ENCODE measurements around the gene HARS1. TPM values are rescaled to one million over a fixed set of nuclear protein-coding genes. Genes with fewer than 3 reads are reported as not detected.

The HARS1 gene
- total and polyA plus RNA-seq, 2 of the 13 experiments (the other 11 are each of a cell fraction or from before 2014, with no cell fraction given), result 36.9 to 66.2 TPM

DNA sequence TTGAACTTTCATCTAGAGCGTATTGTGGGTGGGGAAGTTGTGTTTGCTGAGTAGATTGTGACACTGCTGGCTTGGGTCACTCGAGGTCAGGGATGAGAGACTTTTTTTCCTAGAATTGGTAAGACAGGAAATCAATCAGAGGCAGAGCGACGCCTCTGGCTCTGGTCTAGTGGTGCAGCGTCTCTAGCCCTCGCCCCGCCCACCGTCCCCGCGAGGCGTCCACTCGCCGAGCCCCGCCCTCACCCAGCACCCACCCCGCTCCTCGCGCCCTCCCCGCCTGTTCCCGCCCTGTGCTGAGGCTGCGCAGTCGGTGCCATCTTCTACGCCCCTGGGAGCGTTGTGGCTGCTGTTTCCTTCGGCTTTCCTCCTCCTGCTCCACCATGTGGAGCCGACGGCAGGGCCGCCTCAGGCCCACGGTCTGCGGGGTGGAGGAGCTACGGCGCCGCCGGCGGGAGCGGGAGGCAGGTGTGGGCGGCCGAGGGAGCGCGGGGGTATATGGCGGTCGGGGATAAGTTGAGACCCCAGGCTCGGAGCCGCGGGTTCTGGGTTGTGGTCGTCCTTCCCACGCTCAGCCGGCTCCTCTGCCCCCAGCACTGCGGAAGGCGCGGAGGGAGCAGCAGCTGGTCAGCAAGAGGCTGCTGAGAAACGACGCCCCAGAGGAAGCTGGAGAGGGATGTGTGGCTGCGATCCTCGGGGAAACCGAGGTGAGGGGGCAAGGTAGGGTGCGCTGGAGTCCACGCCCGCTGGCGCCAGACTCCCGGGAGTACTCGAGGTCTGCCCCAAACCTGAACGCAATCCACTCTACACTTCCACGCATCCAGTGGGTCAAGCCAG is 51.8 kb downstream of the HARS1 start, which contains the start of gene TMCO6 (continued):
- TF ChIP-seq, protein P1, sequence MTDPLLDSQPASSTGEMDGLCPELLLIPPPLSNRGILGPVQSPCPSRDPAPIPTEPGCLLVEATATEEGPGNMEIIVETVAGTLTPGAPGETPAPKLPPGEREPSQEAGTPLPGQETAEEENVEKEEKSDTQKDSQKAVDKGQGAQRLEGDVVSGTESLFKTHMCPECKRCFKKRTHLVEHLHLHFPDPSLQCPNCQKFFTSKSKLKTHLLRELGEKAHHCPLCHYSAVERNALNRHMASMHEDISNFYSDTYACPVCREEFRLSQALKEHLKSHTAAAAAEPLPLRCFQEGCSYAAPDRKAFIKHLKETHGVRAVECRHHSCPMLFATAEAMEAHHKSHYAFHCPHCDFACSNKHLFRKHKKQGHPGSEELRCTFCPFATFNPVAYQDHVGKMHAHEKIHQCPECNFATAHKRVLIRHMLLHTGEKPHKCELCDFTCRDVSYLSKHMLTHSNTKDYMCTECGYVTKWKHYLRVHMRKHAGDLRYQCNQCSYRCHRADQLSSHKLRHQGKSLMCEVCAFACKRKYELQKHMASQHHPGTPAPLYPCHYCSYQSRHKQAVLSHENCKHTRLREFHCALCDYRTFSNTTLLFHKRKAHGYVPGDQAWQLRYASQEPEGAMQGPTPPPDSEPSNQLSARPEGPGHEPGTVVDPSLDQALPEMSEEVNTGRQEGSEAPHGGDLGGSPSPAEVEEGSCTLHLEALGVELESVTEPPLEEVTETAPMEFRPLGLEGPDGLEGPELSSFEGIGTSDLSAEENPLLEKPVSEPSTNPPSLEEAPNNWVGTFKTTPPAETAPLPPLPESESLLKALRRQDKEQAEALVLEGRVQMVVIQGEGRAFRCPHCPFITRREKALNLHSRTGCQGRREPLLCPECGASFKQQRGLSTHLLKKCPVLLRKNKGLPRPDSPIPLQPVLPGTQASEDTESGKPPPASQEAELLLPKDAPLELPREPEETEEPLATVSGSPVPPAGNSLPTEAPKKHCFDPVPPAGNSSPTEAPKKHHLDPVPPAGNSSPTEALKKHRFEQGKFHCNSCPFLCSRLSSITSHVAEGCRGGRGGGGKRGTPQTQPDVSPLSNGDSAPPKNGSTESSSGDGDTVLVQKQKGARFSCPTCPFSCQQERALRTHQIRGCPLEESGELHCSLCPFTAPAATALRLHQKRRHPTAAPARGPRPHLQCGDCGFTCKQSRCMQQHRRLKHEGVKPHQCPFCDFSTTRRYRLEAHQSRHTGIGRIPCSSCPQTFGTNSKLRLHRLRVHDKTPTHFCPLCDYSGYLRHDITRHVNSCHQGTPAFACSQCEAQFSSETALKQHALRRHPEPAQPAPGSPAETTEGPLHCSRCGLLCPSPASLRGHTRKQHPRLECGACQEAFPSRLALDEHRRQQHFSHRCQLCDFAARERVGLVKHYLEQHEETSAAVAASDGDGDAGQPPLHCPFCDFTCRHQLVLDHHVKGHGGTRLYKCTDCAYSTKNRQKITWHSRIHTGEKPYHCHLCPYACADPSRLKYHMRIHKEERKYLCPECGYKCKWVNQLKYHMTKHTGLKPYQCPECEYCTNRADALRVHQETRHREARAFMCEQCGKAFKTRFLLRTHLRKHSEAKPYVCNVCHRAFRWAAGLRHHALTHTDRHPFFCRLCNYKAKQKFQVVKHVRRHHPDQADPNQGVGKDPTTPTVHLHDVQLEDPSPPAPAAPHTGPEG (CRISPR knock-in tag; IDR thresholded peaks at IDR 0.05), result no peak
- TF ChIP-seq, protein P2, sequence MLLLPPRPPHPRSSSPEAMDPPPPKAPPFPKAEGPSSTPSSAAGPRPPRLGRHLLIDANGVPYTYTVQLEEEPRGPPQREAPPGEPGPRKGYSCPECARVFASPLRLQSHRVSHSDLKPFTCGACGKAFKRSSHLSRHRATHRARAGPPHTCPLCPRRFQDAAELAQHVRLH (CRISPR knock-in tag; IDR thresholded peaks at IDR 0.05; ENCODE audit: borderline replicate concordance, low read depth), result no peak; the same call in 1 of the 2 replicates
- TF ChIP-seq, protein P3, sequence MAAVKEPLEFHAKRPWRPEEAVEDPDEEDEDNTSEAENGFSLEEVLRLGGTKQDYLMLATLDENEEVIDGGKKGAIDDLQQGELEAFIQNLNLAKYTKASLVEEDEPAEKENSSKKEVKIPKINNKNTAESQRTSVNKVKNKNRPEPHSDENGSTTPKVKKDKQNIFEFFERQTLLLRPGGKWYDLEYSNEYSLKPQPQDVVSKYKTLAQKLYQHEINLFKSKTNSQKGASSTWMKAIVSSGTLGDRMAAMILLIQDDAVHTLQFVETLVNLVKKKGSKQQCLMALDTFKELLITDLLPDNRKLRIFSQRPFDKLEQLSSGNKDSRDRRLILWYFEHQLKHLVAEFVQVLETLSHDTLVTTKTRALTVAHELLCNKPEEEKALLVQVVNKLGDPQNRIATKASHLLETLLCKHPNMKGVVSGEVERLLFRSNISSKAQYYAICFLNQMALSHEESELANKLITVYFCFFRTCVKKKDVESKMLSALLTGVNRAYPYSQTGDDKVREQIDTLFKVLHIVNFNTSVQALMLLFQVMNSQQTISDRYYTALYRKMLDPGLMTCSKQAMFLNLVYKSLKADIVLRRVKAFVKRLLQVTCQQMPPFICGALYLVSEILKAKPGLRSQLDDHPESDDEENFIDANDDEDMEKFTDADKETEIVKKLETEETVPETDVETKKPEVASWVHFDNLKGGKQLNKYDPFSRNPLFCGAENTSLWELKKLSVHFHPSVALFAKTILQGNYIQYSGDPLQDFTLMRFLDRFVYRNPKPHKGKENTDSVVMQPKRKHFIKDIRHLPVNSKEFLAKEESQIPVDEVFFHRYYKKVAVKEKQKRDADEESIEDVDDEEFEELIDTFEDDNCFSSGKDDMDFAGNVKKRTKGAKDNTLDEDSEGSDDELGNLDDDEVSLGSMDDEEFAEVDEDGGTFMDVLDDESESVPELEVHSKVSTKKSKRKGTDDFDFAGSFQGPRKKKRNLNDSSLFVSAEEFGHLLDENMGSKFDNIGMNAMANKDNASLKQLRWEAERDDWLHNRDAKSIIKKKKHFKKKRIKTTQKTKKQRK (IDR thresholded peaks at IDR 0.05; ENCODE audit: low read length), result no peak
- TF ChIP-seq CEBPB (IDR thresholded peaks at IDR 0.05; ENCODE audit: borderline replicate concordance, low read depth, low read length) (peak; percentile 95), ZNF446 (CRISPR knock-in tag; IDR thresholded peaks at IDR 0.05) (peak; percentile 30; the same call in 1 of the 2 replicates), ELF4 (CRISPR knock-in tag; IDR thresholded peaks at IDR 0.05; ENCODE audit: borderline replicate concordance) (no peak; the same call in 1 of the 2 replicates), HNRNPL (IDR thresholded peaks at IDR 0.05; ENCODE audit: low read depth, low read length) (no peak; the same call in 1 of the 2 replicates), POGZ (CRISPR knock-in tag; IDR thresholded peaks at IDR 0.05) (peak; percentile 16; the same call in 1 of the 2 replicates), ZNF256 (CRISPR knock-in tag; conservative IDR thresholded peaks at IDR 0.05) (no peak; the same call in 1 of the 2 replicates), EED (CRISPR knock-in tag; IDR thresholded peaks at IDR 0.05) (peak; percentile 70), ZNF777 (CRISPR knock-in tag; IDR thresholded peaks at IDR 0.05) (peak; percentile 74; the same call in 1 of the 2 replicates), ZNF543 (CRISPR knock-in tag; IDR thresholded peaks at IDR 0.05) (peak; percentile 87; the same call in 1 of the 2 replicates), EHMT2 (IDR thresholded peaks at IDR 0.05; ENCODE audit: borderline replicate concordance, low read depth, low read length) (no peak), ZNF883 (CRISPR knock-in tag; IDR thresholded peaks at IDR 0.05; ENCODE audit: not compliant biosample characterization) (peak; percentile 78)
- TF ChIP-seq, protein P4, sequence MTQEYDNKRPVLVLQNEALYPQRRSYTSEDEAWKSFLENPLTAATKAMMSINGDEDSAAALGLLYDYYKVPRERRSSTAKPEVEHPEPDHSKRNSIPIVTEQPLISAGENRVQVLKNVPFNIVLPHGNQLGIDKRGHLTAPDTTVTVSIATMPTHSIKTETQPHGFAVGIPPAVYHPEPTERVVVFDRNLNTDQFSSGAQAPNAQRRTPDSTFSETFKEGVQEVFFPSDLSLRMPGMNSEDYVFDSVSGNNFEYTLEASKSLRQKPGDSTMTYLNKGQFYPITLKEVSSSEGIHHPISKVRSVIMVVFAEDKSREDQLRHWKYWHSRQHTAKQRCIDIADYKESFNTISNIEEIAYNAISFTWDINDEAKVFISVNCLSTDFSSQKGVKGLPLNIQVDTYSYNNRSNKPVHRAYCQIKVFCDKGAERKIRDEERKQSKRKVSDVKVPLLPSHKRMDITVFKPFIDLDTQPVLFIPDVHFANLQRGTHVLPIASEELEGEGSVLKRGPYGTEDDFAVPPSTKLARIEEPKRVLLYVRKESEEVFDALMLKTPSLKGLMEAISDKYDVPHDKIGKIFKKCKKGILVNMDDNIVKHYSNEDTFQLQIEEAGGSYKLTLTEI (CRISPR knock-in tag; conservative IDR thresholded peaks at IDR 0.05), result no peak
